H9 (cell line): Measurements from ENCODE around the gene FAM72B. TPM values are rescaled to one million over a fixed set of nuclear protein-coding genes. Genes with fewer than 3 reads are reported as not detected.
"Not testable (repeated sequence)": the region's sequence is repeated elsewhere in the genome, so short reads cannot be mapped to it uniquely, and the experiment has no call there.

Experiments
- DNase-seq: peaks from one replicate; pipeline ENCODE4 v3.0.0-alpha.2; 2017
- H2AFZ ChIP-seq: one replicate; pipeline ENCODE4 v1.6.1; 2013; ENCODE audit warnings: mild to moderate bottlenecking, low read length, control low read depth, moderate library complexity
- H2AK5ac ChIP-seq: 2 replicates; pipeline ENCODE4 v1.6.1; 2013; ENCODE audit warnings: low read length, control low read depth, mixed read lengths; ENCODE audit not compliant: insufficient read length
- H2BK120ac ChIP-seq: one replicate; pipeline ENCODE4 v1.6.1; 2013; ENCODE audit warnings: low read depth, mild to moderate bottlenecking, low read length, control low read depth, inconsistent platforms; ENCODE audit not compliant: poor library complexity, severe bottlenecking
- H2BK12ac ChIP-seq: 2 replicates; pipeline ENCODE4 v1.6.1; 2013; ENCODE audit warnings: low read length, control low read depth, mixed read lengths, low read depth; ENCODE audit not compliant: insufficient read length
- H2BK15ac ChIP-seq: 2 replicates; pipeline ENCODE4 v1.6.1; 2013; ENCODE audit warnings: low read depth, low read length, control low read depth
- H2BK20ac ChIP-seq: one replicate; pipeline ENCODE4 v1.6.1; 2013; ENCODE audit warnings: low read depth, mild to moderate bottlenecking, low read length, control low read depth, inconsistent platforms; ENCODE audit not compliant: poor library complexity, severe bottlenecking
- H2BK5ac ChIP-seq: 2 replicates; pipeline ENCODE4 v1.6.1; 2013; ENCODE audit warnings: low read length, control low read depth, mixed read lengths; ENCODE audit not compliant: insufficient read length
- H3K14ac ChIP-seq: 2 replicates; pipeline ENCODE4 v1.6.1; 2013; ENCODE audit warnings: low read length, control low read depth; ENCODE audit not compliant: insufficient read depth
- H3K18ac ChIP-seq: 2 replicates; pipeline ENCODE4 v1.6.1; 2013; ENCODE audit warnings: low read depth, mild to moderate bottlenecking, mixed read lengths, low read length, control low read depth; ENCODE audit not compliant: insufficient read length
- H3K23ac ChIP-seq: 2 replicates; pipeline ENCODE4 v1.6.1; 2013; ENCODE audit warnings: low read length, control low read depth, mixed read lengths, low read depth; ENCODE audit not compliant: insufficient read length
- H3K23me2 ChIP-seq: 2 replicates; pipeline ENCODE4 v1.6.1; 2013; ENCODE audit warnings: low read depth, mild to moderate bottlenecking, mixed read lengths, low read length, control low read depth; ENCODE audit not compliant: insufficient read length, poor library complexity, severe bottlenecking
- H3K27ac ChIP-seq: 2 replicates; pipeline ENCODE4 v1.5.1; 2013; ENCODE audit warnings: low read length, control low read depth, mixed read lengths, low read depth; ENCODE audit not compliant: insufficient read length
- H3K27me3 ChIP-seq: 2 replicates; pipeline ENCODE4 v1.6.1; 2013; ENCODE audit warnings: low read length, control low read depth, inconsistent platforms; ENCODE audit not compliant: insufficient read depth
- H3K4ac ChIP-seq: 2 replicates; pipeline ENCODE4 v1.6.1; 2013; ENCODE audit warnings: low read depth, mild to moderate bottlenecking, control low read depth, inconsistent platforms, low read length, moderate library complexity
- H3K4me1 ChIP-seq: 2 replicates; pipeline ENCODE4 v1.6.1; 2013; ENCODE audit warnings: low read length, control low read depth, inconsistent platforms; ENCODE audit not compliant: insufficient read depth
- H3K4me2 ChIP-seq: 2 replicates; pipeline ENCODE4 v1.6.1; 2013; ENCODE audit warnings: low read length, control low read depth, mixed read lengths; ENCODE audit not compliant: insufficient read length, insufficient read depth
- H3K56ac ChIP-seq: 2 replicates; pipeline ENCODE4 v1.6.1; 2013; ENCODE audit warnings: low read depth, mild to moderate bottlenecking, mixed read lengths, low read length, control low read depth; ENCODE audit not compliant: insufficient read length
- H3K79me1 ChIP-seq: 2 replicates; pipeline ENCODE4 v1.6.1; 2013; ENCODE audit warnings: low read depth, mild to moderate bottlenecking, moderate library complexity, low read length, control low read depth, inconsistent platforms; ENCODE audit not compliant: insufficient read depth, poor library complexity, severe bottlenecking
- H3K79me2 ChIP-seq: 2 replicates; pipeline ENCODE4 v1.6.1; 2013; ENCODE audit warnings: low read length, control low read depth, inconsistent platforms; ENCODE audit not compliant: insufficient read depth
- H3K9ac ChIP-seq: 2 replicates; pipeline ENCODE4 v1.6.1; 2013; ENCODE audit warnings: low read length, control low read depth, mixed read lengths; ENCODE audit not compliant: insufficient read length; ENCODE audit errors: extremely low read depth
- H3K9me3 ChIP-seq: one replicate; pipeline ENCODE4 v1.6.1; 2013; ENCODE audit warnings: low read depth, low read length, inconsistent platforms; ENCODE audit not compliant: control insufficient read depth
- H3T11ph ChIP-seq: one replicate; pipeline ENCODE4 v1.6.1; 2013; ENCODE audit warnings: mild to moderate bottlenecking, low read length, control low read depth, inconsistent platforms
- H4K20me1 ChIP-seq: one replicate; pipeline ENCODE4 v1.6.1; 2013; ENCODE audit not compliant: control insufficient read depth, insufficient read length, insufficient read depth
- H4K5ac ChIP-seq: 2 replicates; pipeline ENCODE4 v1.6.1; 2013; ENCODE audit warnings: low read depth, mild to moderate bottlenecking, mixed read lengths, low read length, control low read depth; ENCODE audit not compliant: insufficient read length
- H4K8ac ChIP-seq: replicated peaks from 2 replicates; pipeline ENCODE4 v1.6.1; 2013; ENCODE audit warnings: low read length, control low read depth, mixed read lengths, low read depth; ENCODE audit not compliant: insufficient read length
- H4K91ac ChIP-seq: 2 replicates; pipeline ENCODE4 v1.6.1; 2013; ENCODE audit warnings: low read depth, mild to moderate bottlenecking, moderate library complexity, mixed read lengths, low read length, control low read depth; ENCODE audit not compliant: insufficient read length
- H3K27ac Mint-ChIP-seq, 3 experiments: 2 replicates in 2 of 3; 3 replicates in 1 of 3; pipeline ENCODE4 v1.8.0; 2020 to 2021; ENCODE audit warnings: mixed read lengths in 3 of 3, mild to moderate bottlenecking in 1 of 3, moderate library complexity in 1 of 3
- H3K27me3 Mint-ChIP-seq: 2 replicates; pipeline ENCODE4 v1.8.0; 2021; ENCODE audit warnings: low read depth, mild to moderate bottlenecking, moderate library complexity, mixed read lengths
- H3K36me3 Mint-ChIP-seq, 3 experiments: 2 replicates in 2 of 3; 3 replicates in 1 of 3; pipeline ENCODE4 v1.8.0; 2020 to 2021; ENCODE audit warnings: low read depth in 3 of 3, mixed read lengths in 3 of 3; ENCODE audit not compliant: insufficient read depth in 1 of 3
- H3K4me1 Mint-ChIP-seq, 2 experiments: 2 replicates each; pipeline ENCODE4 v1.8.0; 2020; ENCODE audit warnings: mixed read lengths in 2 of 2
- H3K4me3 Mint-ChIP-seq, 2 experiments: 2 replicates in 1 of 2; 3 replicates in 1 of 2; pipeline ENCODE4 v1.8.0; 2020 to 2021; ENCODE audit warnings: mild to moderate bottlenecking in 2 of 2, mixed read lengths in 2 of 2, moderate library complexity in 1 of 2
- H3K9me3 Mint-ChIP-seq, 2 experiments: 2 replicates in 1 of 2; 3 replicates in 1 of 2; pipeline ENCODE4 v1.8.0; 2020; ENCODE audit warnings: mild to moderate bottlenecking in 2 of 2, mixed read lengths in 2 of 2, moderate library complexity in 1 of 2
- WGBS: extraction: QIAGEN DNeasy Blood & Tissue Kit; methylation state at CpG from one replicate; pipeline ENCODE4 v1.1.7; 2013; ENCODE audit warnings: missing lambda C conversion rate, low lambda C conversion rate, mixed read lengths; ENCODE audit not compliant: insufficient read length; ENCODE audit errors: extremely low coverage; 5-methylcytosine and 5-hydroxymethylcytosine counted together
- total RNA-seq: library from RNA; stranded (reverse); gene quantifications from 2 replicates; pipeline ENCODE4 v1.2.1, GENCODE V29; 2021

FAM72B gene
- total RNA-seq, 1 experiment from 2014 or later = 8.5 TPM

GRCh38 chr1:121148489-121149190 lies 35.5 kb downstream of the FAM72B start:
- H4K20me1 ChIP-seq, H3K27me3 ChIP-seq, H3K36me3 Mint-ChIP-seq, H2BK120ac ChIP-seq, H2BK20ac ChIP-seq, H3K4ac ChIP-seq, H4K8ac ChIP-seq, H2BK5ac ChIP-seq, H3K9me3 Mint-ChIP-seq, H3K23ac ChIP-seq, H3K9me3 ChIP-seq, H3K4me3 Mint-ChIP-seq, H3K18ac ChIP-seq, H2BK12ac ChIP-seq, H3K14ac ChIP-seq, H3K4me1 Mint-ChIP-seq, H3T11ph ChIP-seq, H3K4me2 ChIP-seq, H4K91ac ChIP-seq, H2BK15ac ChIP-seq, H3K79me1 ChIP-seq, H2AFZ ChIP-seq, H3K27ac ChIP-seq, H3K27me3 Mint-ChIP-seq, H3K27ac Mint-ChIP-seq, H3K9ac ChIP-seq, DNase-seq, H3K79me2 ChIP-seq, H3K23me2 ChIP-seq, H2AK5ac ChIP-seq, H3K4me1 ChIP-seq, H4K5ac ChIP-seq, H3K56ac ChIP-seq: not testable (repeated sequence)
- no CpG with 5 or more reads among the region's 9 CpGs for WGBS

GRCh38 chr1:121140393-121140792 lies 43.7 kb downstream of the FAM72B start:
- not testable (repeated sequence) for H2AFZ ChIP-seq, H3K4me1 ChIP-seq, H2BK120ac ChIP-seq, H4K20me1 ChIP-seq, H2BK5ac ChIP-seq, H4K8ac ChIP-seq, H3T11ph ChIP-seq, H2BK12ac ChIP-seq, H3K23ac ChIP-seq, H3K9me3 ChIP-seq, H3K27me3 Mint-ChIP-seq, H3K36me3 Mint-ChIP-seq, H4K91ac ChIP-seq, H3K27ac ChIP-seq, H3K27ac Mint-ChIP-seq, H3K4ac ChIP-seq, H2BK15ac ChIP-seq, H3K14ac ChIP-seq, H2AK5ac ChIP-seq, H3K9ac ChIP-seq, H3K4me2 ChIP-seq, H3K23me2 ChIP-seq, H3K79me1 ChIP-seq, H2BK20ac ChIP-seq, H3K4me3 Mint-ChIP-seq, H3K56ac ChIP-seq, H3K18ac ChIP-seq, DNase-seq, H3K27me3 ChIP-seq, H3K4me1 Mint-ChIP-seq, H3K79me2 ChIP-seq, H3K9me3 Mint-ChIP-seq, H4K5ac ChIP-seq
- WGBS = no CpG with 5 or more reads among the region's 6 CpGs
